Loucy (cell line): ENCODE data around the gene UQCRFS1.

ENCODE experiments used
- CTCF ChIP-seq: fragments of 200-600 bp; sonication (generic); conservative IDR thresholded peaks from 2 replicates; pipeline ENCODE4 v1.5.1; 2014; ENCODE audit warnings: mild to moderate bottlenecking, antibody characterized with exemption, low read length
- EZH2phosphoT487 ChIP-seq: fragments of 200-600 bp; IDR thresholded peaks from 2 replicates; pipeline ENCODE4 v1.6.1; 2018; ENCODE audit warnings: antibody characterized with exemption, mild to moderate bottlenecking, moderate library complexity, borderline replicate concordance

GRCh38 chr19:29212648-29213573, at the start of gene UQCRFS1:
- TF ChIP-seq CTCF (no peak), EZH2phosphoT487 (no peak)
